ENCODE results near the gene MAN2C1.
"Not testable (repeated sequence)": the region's sequence is repeated elsewhere in the genome, so short reads cannot be mapped to it uniquely, and the experiment has no call there.

Gene MAN2C1
- total RNA-seq = 156 to 292 (median 278) reads per million in 4 experiments

DNA sequence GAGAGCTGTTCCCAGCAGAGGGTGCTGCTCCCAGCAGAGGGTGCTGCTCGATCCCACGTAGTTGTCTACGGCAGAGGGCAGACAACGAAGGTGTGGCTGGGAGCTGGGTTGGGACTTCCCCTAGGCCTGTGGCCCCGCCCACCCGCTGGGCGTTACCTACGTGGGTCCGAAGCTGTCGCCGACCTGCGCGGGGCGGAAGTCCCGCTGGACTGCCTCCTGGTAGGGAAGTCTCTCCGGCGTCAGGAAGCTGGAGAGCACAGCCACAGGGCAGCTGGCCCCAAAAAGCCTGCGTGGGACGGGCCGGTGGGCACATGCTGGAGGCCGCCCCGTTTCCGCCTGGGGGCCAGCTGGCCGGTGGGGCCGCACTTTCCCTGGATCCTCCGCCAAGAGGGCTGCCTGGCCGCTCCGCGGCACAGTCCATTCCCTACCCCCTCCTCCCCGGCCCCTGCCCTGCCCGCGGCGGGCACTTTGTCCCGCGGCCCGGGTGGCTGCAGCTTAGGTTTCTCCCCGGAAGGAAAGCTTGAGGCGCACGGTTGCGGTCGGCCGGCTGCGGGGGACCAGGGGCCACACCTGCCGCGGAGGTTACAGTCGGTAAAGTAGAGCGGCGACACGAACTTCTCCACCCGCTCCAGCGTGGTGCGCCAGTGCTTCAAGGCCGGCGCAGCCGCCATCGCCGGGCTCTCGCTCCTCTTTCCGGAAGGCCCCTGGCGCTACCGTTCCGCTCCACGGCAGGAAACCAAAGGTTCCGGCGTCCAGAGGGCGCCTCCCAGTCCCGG, at the start of gene MAN2C1:
MAN2C1 (minus strand) TSS at position 695 of the 776 bp plus-strand sequence; CDS start at position 671, 24 bp downstream.
- DNase-seq = peak; percentile 82

DNA sequence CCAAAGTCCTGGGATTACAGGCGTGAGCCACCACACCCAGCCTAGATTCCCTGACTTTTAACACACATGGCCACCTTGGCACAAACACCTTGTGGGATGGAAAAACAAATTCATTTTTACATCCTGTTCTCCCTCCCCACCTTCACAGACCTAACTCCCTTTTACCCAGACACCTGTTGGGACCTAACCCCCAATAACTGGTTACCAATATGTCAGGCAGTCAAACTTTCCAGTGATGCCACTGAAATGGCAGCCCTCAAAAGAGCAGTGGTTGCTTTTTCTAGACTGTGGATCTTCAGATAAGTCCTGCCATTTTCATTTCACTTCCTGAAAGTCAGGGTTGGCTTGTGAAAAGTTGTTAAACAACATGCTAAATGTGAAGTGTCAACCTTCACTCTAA, 48.2 kb upstream of the MAN2C1 start:
- no peak for DNase-seq

DNA sequence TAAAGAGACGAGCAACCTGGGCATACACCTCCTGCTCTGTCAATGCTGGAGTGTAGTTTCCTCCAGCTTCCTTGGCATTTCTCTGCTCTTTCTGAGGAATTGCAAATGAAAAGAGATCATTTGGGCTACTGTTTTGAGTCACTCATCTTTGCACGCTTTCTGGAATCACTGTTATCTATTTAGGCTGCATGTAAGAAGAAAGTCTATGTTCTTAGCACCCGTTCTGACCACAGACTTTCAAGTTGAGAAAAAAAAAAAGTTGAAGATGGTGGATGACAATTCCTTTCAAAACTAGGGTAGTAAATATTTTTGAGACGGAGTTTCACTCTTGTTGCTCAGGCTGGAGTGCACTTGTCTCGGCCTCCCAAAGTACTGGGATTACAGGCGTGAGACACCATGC, 41.8 kb upstream of the MAN2C1 start:
- DNase-seq = no peak

- no peak for DNase-seq
Measured at GRCh38 chr15:75407083-75407482, 38.7 kb upstream of the MAN2C1 start.

GRCh38 chr15:75403892-75404291, 35.5 kb upstream of the MAN2C1 start:
- DNase-seq = no peak

DNA sequence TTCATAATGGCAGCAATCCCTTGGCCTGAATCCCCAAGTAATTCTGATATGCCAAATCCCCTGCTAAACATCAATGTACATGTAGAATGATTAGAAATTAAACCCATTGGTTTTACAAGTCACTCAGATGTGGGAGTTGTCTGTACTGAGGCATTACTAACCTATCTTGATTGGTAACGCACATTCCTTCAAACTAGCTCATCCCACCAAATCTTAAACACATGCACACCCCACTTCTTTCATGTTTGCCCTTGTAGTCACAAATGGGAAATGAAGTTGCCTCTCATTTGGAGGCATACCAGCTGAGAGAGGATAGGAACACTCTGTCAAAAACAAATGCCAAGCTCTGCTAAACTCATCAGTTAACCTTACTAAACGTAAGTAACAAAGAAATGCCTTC, 29.1 kb upstream of the MAN2C1 start:
- DNase-seq = no peak

DNA sequence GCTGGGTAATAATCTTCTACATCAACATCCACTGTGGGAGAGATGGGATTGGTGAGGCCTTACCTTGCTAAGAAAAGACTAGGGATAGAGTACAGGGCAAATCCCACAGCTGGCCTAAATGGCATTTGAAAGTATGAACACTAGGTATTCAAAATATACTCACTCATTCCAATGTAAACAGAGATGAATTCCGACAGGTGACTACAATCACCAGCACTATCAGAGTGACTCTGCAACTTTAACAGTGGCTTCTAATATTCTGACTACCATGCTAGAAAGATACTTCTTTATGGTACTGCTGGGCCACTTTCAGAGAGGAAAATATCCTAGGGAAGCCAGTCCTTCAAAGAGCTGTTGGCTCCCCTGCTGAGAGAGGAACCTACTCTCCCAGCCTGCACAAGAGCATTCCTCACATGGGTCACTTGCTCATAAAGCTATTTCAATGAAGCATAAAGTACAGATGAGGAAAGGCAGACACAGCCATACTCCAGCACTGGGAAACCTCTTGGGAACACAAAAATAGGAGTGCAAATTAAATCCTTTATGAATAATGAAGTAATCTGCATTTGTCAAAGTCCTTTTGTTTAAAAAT, 21.5 kb upstream of the MAN2C1 start:
- no peak for DNase-seq

GRCh38 chr15:75383986-75384385, 15.6 kb upstream of the MAN2C1 start:
- DNase-seq = not testable (repeated sequence)

DNA sequence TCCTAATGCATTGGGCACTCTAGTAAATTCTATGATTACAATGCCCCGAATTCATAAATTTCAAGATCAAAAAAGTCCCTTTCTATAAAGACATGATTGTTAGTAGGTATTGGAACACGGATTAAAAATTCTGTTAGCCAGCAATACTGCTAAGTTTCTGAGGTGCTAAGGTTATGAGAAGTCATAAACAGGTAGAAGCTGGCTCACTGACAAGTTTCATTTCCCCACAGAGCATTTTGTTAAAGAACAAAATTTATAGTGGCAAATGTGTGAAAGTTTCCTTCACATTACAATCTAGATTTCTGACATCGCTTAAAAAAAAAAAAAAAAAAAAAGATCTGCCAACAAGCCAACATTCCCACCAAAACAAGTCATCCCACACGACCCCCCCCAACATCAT, 12.4 kb upstream of the MAN2C1 start:
- DNase-seq = no peak

GRCh38 chr15:75371901-75372688, 3.7 kb upstream of the MAN2C1 start:
- no peak for DNase-seq

DNA sequence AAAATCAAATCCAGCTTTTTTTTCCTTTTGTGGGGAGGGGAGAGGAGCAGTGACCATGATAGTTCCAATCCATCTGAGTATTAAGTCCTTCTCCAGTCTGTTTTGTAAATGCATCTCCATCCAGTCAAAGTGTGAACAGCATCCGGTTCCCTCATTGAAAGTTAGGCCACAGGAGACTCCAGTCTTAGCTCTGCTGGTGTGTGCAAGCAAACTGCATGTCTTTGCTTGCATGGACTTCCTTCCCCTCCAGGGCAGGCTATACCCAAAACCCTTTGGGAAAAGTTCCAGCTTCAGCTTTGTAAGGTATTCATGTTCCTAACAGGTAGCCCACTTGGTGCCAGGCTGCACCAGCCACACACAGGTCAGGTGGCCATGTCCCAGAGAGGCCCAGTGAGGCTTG, 3.1 kb upstream of the MAN2C1 start:
- DNase-seq = no peak

GRCh38 chr15:75369897-75370581, 1.6 kb upstream of the MAN2C1 start:
- DNase-seq = no peak

GRCh38 chr15:75368689-75369239, 357 bp upstream of the MAN2C1 start:
- no peak for DNase-seq

DNA sequence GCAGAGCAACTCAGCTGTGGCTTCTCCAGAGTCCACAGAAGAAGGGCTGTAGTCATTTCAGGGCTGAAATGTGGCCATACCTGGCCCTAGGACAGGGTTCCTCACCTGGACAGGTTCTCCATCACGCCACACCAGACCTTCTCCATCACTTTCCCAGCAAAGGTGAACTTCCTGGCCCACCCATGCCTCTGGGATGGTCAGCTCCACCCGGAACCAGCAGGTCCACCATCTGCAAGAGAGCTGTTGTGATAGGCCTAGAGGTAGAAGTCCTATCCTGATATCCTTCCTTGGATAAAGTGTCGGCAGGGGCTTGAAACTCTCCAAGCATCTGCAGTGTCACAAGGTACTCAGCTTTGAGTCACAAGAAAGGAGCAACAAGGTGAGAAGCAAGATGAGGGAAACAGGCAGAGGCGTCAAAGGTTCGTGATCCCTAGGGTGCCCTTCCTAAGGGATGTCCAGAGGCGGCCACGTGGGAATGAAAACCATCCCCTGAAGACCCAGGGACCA, 948 bp downstream of the MAN2C1 start:
- DNase-seq = no peak

DNA sequence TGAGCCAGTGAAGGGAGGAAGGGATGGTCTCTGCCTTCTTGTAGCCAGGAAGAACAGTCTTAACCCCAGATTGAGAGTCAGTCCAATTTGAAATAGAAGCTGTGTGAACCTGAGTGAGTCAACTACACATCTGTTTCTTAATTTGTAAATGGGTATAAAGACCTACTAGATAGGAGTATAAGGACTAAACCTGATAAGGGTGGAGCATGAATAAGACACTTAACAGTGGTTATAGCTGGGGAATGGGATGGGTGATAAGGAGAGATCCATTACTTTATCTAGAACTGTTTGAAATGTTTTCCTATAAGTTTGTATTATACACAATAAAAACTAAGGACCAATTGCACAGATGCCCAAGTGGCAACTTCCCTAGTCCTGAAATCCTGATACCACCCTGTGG, 1.4 kb downstream of the MAN2C1 start:
- DNase-seq = no peak

DNA sequence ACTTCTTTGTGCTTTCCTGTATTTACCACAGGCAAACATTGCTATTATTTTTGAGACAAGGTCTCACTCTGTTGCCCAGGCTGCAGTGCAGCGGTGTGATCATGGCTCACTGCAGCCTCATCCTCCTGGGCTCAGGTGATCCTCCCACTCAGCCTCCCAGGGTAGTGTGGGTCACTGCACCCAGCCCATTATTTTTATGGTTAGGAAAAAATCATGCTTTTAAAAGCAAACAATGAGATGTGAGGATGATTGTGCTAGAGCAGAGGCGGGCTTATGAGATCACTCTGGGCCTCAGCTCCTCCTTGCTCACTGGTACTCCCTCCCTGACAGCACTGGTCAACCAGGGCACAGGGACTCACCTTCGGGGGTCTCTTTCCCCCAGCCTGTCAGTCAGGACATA, 2.2 kb downstream of the MAN2C1 start:
- DNase-seq = no peak

- no peak for DNase-seq
Measured at GRCh38 chr15:75364881-75365280, 3.5 kb downstream of the MAN2C1 start.

GRCh38 chr15:75363786-75364185, 4.6 kb downstream of the MAN2C1 start:
- DNase-seq = no peak

DNA sequence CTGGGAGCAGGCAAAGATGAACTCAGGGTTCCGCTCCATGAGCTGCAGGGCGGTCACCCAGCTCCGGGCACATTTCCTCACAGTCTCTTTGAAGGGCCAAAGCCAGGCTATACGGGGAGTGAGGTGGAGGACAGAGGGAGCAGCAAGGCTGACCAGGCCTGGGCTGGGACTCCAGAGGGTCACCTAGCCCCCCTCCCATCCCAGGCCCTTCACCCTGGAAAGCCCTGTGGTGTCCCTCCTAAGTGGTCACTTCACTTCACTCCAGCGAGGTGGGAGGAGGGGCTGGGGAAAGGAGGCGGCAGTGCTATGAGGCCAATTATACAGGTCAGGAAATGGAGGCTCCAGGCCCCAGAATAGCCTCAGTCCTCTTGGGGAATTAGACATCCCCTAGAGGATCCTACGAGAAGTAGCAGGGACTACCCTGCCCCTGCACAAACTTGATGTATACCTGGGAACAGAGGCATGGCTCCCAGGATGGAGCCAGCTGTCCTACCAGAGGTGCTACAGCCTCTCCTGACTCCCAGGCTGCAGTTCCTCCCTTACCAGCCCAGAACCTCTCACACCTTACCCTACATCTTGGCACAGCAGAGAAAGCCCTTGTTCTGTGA, 5.7 kb downstream of the MAN2C1 start:
- DNase-seq = no peak

GRCh38 chr15:75361989-75362641, 6.3 kb downstream of the MAN2C1 start:
- no peak for DNase-seq

DNA sequence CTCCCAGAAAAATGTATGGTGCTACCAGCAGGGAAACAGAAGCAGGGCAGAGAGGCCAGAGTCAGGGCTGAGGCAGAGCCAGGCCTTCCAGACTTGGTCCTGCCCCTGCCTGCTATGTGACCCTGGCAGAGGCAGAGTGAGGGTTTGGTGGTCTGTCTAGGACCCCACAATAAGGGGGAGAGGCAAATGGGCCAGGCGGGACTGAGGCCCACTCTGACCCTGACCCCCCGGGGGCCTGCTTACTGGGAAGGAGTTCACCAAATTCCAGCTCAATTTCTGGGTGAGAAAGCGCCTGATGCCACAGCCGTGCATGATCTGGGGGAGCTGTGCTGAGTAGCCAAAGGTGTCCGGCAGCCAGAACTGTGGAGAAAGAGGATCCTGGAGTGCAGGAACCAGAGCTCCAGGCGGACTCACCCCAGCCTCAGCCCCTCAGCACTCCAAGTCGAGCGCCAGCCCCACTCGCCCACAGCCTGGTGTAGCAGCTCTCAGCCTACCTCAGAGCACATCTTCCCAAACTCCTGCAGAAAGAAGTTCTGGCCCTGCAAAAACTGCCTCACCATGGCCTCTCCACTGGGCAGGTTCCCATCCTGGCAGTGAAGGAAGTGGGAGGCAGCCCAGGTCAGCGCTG, 6.9 kb downstream of the MAN2C1 start:
- no peak for DNase-seq

All from effector CD8-positive, alpha-beta T cell (primary cell).